CD4-positive, alpha-beta T cell treated with Interleukin-6 for 4 hours (primary cell): ENCODE results near the gene MACROD2.

ENCODE experiments used
- DNase-seq: peaks from one replicate; pipeline ENCODE4 v3.0.0-alpha.2; 2020; ENCODE audit warnings: mixed read lengths

The MACROD2 gene

DNA sequence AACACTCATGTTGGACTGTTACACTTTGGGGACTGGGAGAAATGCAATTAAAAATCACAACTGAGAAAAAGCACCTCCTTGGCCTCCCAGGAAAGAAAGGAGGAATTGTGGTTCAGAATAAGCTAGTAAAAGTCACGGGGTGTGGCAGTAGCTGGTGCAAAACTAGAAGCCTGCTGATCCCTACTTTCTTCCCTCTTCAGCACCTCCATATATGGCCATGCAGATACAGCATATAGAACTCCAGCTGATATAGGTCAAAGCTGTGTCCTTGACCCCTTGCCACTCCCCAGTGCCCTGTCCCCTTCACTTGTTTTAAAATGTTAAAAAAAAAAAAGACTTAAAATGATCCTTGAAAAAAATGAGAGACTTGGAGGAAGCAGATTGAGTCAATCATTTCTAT lies 347.6 kb downstream of the MACROD2 start:
- DNase-seq: no peak

DNA sequence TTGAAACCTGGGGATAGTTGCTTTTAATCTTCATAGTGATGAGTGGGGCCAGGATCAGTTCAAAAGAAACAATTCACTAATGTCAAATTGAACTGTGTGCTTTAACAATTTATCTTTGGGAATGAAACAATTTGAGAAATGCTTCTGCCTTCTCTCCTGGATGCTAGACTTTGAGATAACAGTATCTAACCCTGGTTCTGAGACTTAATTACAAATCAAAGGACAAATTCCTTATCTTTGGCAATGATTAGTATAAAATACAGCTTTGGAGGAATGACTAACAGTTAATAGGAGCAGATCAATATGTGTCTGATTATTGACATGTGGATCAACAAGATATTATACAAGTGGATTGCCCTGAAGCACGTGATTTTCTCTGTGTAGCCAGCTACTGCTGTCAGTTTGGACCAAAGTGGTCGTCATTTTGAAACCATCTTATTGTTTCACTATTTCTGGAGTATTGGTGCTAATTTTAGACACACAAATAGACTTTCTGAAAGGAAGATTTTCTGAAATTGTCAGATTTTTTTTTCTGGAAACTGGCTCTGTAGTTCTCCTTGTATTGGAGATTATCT lies 348.3 kb downstream of the MACROD2 start:
- DNase-seq: no peak

DNA sequence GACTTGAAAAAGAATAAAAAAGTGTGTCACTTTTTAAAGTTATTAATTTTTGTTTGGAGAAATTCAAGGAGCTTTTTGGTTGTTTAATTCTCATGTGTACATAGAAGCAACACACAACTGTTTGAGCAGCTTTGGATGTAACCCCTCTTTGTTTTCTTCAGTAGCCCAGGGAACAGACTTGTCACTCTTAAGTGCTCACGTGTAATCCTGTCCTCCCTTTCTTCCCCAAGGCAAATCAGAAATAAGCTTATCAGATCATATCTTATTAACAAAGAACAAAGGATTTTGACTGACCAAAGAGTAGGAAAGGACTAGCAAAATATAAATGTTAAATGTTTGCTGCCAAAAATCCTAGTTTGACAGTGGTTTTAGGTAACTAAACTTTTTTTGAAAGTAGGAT lies 349.4 kb downstream of the MACROD2 start:
- no peak for DNase-seq

DNA sequence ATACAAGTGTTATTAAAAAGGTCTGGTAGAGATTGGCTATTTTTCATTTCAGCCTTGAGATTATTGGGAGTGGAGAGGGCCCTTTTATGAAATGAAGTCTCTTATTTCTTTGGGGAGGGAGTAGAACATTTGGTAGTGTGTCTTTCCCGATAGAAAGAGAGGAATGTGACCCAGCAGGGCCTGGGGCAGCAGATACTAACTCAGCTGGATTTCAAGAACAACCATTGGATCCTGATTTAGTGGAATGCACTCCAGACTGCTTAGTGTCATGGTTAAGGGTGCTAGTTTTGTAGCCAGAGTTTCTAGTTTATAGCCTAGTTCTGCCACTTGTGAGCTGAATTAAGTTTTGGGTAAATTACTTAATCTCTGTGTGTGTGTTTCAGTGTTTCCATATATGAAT lies 360.5 kb downstream of the MACROD2 start:
- no peak for DNase-seq

DNA sequence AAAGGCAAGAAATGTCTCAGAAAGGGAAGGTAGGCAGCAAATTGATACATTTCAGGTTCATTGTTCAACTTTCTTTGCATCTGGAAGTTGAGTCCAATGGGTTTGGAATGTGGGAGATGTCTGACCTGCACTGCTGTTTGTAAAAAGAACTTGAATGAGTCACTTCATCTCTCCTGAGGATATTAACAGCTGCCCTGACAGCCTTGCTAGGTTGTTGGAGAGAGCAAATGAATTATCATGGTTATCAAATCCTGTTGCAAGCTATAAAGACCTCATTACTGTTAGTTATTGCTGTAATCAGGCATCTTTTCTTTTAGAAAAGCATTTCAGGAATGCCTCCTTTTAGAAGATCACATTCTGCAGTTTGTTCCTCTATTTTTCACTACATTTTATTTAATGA lies 365.1 kb downstream of the MACROD2 start:
- no peak for DNase-seq

DNA sequence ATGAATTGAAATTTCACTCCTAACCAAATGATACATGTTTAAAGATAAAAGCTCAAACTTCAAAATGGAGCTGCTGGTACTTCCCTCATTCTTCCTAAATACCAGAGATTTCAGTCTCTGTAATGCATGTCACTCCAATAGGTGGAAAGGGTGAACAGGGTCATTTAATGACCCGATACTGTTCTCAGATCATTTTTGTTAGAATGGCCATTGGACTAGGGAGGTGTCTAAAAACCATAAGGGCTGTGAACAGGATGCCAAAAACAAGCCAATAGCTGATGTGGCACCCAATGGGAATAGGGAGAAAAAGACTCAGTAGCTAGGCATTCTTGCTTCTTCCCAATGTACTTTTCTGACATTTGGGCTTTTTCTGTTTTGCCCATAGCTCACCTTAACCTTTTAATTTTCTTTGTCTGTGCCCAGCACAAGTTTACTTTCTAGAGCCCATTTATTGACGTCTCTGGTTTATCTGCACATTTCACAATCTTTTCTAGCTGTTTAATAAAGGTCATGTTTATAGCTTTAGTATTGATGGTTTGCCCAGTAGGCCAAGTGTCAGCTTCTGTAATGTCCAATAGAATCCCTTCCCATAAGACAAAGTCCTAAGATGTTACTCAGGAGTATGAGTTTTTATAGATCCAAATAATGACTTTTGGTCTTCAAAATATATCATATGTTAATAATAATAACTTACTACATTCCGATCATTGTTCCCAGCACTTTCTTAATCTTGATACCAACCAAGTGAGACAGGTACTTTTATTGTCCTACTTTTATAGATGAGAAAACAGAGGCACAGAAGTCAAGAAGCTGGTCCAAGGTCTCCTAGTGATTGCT lies 366.4 kb downstream of the MACROD2 start:
- DNase-seq: no peak

DNA sequence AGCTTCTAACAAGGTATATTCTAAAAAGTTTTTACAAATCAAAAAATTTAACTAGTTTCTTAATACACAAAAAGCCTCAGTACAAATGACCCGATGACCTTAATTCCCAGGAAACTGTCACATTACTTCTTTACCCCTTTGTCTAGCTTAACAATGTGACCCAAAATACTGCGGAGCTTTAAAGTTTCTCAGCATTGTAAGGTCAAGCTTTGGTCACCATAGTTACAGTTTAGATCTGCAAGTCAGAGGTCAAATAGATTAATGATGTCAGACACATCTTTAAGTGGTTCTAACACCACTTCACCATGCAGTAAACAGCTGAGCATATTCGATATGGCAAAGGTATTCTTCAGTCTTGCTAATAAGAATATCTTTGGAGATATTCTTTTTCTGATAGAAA lies 378.9 kb downstream of the MACROD2 start:
- no peak for DNase-seq

DNA sequence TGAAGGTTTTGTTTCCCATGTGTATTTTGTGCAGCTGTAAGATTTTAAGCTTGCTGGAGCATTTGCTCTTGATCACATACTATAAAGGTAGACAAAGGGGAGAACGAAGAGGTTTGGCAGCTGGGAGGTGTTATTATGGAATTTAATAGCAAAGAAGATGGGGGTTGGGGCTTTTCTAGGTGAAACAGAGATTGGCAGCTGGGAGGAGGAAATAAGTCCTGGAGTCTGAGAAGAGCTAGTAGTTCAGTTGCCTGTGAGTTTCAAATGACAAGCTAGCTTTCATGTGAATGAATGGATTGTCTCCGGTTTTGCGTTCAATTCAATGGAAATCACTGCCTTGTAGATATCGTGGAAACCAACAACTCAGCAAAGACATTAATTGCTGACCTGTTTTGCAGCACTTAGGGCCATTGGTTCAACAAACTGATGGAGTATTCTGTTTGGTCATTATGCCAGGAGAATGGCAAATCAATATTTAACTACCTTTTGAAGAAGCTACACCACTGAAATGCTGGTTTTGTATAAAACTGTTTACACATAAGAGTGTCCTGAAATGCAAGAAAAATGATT lies 380.2 kb downstream of the MACROD2 start:
- DNase-seq: no peak

DNA sequence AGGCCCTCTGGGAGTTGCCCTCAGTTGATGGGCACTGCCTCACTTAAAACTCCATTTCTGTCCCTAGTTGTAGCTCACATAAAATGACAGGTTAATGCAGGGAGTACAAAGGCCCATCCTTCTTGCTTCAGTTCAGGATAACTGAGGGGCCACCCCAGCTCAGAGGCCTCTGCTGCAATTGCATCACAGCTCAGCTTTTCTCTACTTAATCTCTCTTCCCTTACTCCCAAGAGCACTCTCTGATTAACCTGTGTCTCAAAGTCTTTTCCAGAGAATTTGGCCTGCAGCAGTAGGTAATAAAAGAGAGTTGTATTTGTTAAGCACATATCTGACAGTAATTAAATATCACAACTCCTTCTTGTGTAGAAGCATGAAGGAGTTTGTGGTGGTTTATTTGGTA lies 383.0 kb downstream of the MACROD2 start:
- DNase-seq: no peak

DNA sequence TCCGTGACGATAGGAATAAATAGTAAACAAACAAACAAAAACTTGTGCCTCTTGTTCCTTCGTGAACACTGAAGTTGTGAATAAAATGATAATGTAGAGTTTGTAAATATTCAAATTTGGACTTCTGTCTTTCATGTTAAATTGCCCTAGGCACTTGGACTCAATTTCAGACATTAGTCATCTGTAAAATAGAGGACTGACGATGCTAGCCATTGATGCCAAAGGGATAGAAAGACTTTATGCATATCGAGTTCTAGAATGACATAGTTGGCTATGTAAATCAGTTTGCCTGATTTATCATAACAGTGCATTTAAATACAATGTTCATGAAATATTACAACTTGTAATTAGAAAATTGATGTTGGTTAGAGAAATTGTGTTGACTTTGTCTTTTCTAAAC lies 388.0 kb downstream of the MACROD2 start:
- no peak for DNase-seq

DNA sequence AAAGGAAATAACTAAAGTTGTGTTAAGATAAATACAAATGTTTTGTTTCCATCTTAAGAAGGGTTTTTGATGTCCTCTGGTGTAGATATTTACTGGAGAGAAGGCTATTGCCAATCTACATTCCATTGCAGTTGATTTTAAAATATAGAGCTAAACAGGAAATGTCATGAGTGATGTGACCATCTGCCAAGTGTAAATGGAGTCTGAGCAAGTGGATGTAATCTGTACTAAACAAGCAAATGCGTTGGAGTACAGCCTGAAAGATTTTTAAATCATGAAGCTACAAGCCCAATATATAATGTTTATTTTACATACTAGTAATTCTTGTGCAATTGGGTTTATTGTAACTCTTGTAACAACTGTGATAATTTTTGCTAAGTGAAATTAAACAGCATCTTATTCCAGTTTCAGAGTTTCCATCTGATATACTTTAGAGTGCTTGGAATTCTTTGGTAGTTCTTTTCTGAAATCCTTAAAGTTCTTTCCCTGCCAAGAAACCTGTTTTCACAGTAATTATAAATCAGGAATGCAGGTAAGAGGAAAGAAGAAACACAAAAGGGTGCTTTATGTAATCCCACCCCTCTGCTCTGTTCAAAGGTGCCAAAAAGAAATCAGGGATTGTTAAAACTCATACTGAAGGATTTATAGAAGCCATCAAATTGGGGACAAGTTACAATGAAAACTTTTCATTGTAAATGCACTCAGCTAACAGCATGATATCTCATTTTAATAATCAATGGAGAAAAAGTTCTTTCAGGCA lies 389.3 kb downstream of the MACROD2 start:
- DNase-seq: no peak

DNA sequence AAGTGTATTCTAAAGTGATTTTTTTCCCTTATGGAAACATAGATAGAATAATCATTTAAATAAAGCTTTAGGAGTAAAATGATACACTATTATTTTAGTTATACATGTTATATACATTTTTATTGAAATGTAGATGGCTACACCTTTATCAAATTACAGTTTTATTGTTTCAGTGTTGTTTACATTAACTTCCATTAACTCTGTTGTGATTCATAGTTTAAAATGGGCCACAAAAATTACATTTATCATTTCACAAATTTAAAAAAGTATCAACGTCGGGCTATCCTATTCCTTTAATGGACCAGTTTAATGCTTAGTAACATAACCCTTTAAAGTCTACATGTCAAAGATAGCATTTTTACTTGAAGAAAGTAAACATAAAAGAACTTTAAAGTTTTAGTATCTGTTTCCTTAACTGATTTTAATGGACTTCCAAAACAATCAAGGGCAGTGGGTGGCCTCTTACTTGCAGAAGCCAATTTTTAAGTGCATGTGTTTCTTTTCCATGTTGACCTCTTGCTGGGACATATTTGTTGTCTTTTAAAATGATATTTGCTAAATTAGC lies 389.9 kb downstream of the MACROD2 start:
- DNase-seq: no peak

DNA sequence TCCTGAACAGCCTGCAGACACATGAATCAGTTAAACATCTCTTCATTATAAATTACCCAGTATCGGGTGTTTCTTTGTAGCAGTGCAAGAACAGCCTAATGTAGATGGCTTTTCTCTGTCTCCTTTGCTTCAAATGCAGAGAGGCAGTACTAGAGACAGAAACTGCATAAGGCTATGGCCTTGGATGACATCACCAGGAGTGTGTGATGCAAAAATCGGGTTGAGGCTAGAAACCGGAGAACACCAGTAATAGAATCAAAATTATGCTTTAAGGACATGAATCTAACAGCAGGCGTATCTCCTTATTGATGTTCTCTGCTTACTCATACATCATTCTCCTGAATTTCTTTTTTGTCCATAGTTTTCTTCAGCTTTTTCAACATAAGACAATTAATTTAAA lies 391.4 kb downstream of the MACROD2 start:
- DNase-seq: no peak

DNA sequence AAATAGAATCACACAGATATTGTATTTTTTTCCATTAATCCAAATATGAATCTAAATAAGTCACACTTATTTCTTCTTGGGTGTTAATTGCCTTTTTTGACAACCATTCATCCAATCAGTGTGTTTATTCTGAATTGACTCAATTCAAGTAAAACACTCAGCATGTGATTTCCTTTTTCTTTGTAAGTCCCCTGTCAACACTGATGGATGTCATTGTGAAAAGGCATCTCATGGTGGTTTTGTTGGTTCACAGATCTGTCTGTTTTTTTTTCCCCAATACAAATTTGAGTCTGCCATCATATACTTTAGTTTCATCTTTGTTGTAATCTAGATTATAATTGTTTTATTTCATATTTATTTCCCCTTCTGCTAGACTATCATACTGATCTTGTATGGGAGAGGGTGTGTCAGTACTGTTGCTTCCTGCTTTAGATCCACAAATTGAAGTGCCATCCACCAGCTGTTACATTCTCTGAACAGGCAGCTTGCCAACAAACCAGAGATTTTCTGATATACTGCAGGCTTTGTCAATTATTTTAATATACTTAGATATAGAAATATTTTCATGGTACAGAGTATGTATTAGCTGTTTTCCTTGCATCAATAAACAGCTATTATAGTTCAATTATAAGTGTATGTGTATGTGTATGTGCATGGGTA lies 406.3 kb downstream of the MACROD2 start:
- DNase-seq: no peak

DNA sequence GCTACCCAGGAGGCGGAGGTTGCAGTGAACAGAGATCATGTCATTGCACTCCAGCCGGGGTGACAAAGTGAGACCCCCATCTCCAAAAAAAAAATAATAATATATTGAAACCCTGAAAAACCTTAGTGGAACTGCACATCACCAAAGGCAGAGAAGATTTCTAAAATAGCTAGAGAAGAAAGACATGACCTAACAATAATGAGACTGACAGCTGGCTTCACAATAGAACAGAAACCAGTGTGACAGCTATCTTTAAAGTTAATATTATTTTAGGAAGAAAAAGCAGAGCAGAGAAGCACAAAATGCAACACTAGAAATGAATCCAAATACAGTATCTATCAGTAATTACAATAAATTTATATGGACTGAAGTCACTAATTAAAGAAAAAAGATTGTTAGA lies 409.2 kb downstream of the MACROD2 start:
- no peak for DNase-seq

DNA sequence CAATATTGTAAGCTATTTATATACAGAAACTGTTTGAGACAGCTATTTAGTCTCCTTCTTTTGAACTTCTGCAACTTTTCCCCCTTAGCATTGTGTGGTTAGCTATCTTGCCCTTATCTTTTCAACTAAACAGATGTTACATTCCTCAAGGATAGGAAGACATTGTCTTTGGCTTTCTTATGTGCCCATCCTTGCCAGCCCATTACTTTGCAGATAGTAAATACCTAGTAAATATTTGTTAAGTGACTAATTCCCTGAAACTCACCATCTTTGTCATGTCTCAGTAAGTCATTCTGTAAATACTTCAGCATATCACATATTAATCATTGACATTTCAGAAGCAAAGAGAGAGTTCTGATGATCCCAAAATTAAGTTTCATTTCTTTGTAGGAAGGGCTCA lies 411.2 kb downstream of the MACROD2 start:
- no peak for DNase-seq

DNA sequence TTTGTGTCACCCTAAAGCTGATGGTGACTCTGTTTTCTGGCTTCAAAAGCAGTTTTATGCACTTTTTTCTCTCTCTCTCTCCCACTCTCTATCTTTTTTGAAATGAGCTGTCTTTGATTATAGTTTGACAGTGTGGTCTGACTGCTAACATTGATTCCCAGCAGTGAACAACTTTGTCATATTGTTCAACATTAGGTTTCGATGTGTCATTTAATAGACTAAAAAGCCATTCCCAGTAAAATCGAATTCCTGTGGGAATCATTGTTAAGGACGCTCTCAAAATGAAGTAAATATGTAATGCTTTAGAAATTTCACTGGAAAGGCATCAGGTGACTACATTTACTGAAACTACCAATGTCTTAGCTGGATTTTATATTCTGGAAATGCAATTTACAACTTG lies 412.0 kb downstream of the MACROD2 start:
- no peak for DNase-seq

DNA sequence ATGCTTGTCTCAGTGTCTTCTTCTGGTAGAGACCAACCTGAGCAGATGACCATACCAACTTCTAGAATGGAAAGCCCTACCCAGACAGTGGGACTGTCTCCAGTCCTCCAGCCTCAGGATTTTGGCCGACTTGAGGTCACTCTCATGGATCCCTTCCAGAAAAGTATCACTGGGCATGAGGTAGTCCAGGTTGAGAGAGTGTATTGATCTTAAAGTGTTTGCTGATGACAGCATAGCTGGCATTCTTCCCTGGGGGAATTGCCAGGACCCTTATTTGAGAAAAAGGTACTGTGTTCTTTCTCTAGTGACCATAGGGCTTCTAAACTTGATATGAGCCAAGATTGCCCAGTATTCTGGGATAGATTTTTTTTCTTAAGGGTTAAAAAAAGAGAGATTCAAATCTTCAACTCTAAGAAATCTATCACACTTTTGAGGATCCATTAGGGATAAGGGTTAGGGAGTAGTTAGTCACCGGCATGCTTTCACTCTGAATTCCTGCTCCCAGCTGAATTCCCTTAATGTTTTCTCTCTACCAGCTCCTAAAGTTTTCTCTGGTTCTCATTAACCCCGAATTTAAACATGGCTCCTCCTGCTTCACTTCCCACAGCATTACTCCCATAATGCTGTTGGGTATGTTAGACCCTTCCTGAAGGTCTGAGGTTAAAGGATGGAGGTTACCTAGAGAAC lies 415.7 kb downstream of the MACROD2 start:
- DNase-seq: no peak

DNA sequence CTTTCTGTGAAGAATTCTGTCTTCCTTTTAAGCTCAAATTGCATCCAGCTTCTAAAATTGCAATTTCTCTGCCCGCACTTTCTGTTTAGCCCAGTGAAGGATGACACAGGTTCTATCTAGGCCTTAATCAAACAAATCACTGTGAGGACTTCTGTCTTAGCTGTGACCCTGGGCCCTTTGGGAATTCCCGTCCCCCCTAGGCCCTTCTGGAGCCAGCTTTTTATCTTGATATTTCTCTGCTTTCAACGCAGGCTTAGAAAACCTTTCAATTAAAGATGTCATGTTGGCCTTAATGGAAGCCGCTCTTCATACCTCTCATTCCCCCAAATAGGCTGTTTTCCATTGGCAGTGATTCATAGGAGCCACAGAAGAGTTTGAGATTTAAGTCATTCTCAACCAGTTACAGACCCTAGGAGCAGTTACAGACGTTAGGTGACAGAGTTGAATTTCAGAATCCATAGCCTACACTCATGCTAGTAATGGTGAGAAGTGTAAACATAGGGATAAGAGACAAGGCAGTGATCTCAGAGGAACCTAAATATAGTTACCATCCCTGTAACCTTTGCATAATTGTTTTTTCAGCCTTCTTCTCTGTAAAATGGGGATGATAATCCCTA lies 416.9 kb downstream of the MACROD2 start:
- DNase-seq: no peak

DNA sequence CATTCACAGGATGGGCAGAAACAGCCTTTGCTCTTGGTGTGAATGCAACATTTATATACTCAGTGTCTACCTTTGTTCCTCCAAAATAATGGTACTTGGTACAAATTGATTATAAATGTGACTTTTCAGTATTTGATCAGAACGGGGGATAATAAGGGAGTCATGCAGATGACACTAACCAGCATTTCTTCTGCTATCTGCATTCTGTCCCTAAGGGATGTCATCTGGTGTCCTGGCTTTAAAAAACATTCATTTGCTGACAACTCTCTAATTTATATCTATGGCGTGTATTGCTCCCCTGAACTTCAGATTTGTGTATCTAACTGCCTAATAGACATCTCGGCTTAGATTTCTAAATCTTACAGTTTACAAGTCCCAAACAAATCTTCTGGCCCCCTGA lies 418.5 kb downstream of the MACROD2 start:
- DNase-seq: no peak

DNA sequence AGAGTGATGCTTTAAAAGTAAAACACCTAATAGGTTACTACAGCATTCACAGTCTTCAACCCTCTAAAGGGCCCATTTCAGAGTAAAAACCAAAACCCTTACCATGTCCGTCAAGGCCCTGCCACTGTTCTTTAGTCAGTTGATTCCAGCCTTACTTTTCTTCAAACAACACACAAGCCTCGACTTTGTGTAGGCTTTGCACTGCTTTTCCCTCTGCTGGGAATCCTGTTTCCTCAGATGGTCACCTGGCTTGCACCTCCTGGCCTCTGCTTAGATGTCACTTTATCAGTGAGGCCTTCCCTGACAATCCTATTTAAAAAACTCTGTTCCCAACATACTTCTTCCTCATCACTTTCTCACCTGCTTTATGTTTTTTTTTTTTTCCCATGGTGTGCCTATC lies 419.2 kb downstream of the MACROD2 start:
- no peak for DNase-seq

DNA sequence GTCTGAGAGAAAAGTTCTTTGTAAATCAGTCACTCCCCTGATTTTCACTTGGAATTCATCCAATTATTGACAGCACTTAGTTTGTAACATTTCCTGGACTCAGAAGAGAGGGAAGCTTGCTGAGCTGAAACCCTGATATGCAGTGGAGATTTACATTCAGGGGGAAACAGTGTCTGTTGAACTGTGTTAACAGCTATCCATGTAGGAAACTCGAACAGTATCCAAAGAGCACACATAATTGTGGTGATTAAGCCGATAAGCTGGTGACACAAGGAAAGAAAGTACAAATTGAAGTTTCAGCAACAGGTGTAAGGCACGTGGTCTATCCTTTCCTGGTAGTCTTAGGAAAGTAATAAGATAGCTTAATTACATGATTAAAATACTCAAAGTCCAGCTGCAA lies 420.2 kb downstream of the MACROD2 start:
- no peak for DNase-seq
